Right ventricle myocardium superior (tissue), 1 donor: ENCODE results near the gene MPL. TPM values are rescaled to one million over a fixed set of nuclear protein-coding genes. Genes with fewer than 3 reads are reported as not detected.
"Not testable (repeated sequence)": the region's sequence is repeated elsewhere in the genome, so short reads cannot be mapped to it uniquely, and the experiment has no call there.

ENCODE experiments used
- ATAC-seq: fragments of 200-7000 bp; cut with Tn5 transposase; one replicate; pipeline ENCODE4 v1.9.1; 2020; ENCODE audit warnings: mild to moderate bottlenecking; ENCODE audit not compliant: poor library complexity
- DNase-seq: peaks from one replicate; pipeline ENCODE4 v3.0.0-alpha.2; 2020
- intact Hi-C: fragments of 100-400 bp; cut with DNase I; formaldehyde crosslinking; loops from one replicate; pipeline ENCODE4 v1.11.2; 2022
- microRNA-seq: library from miRNA; unstranded; fragments of <30 nt; microRNA quantifications from one replicate; pipeline ENCODE4 v1.2.0, GENCODE V29; 2020
- total RNA-seq: library from RNA; stranded (reverse); fragmentation: NEBNext Ultra II Directional; extraction: Animal tissue kit (Norgen Biotek cat#: 25700); gene quantifications from one replicate; pipeline ENCODE4 v1.2.1, GENCODE V29; 2021
- donor health status: DM: no; HTN: yes; CAD: no; lungs with severe emphysema.

MPL gene
- total RNA-seq, 1 donor from 2014 or later = 0.40 TPM

- intact Hi-C loops = no loop called here
- DNase-seq (no peak), ATAC-seq (no peak)
These were observed 51.0 kb downstream of the MPL start for GRCh38 chr1:43388613-43389012.

- ATAC-seq = peak; percentile 100
- intact Hi-C loops = no loop called here
- DNase-seq = peak; percentile 98
These were observed 52.0 kb downstream of the MPL start, which contains the start of the genes MED8 and SZT2 for GRCh38 chr1:43389326-43390313. TSS of gene MED8 (minus strand) at chr1:43389800. CDS start at chr1:43389764, 36 bp downstream. TSS of gene SZT2 (plus strand) at chr1:43389899. CDS start at chr1:43389969, 70 bp downstream.

- ATAC-seq (no peak), DNase-seq (no peak)
- intact Hi-C loops = no loop called here
These were observed 55.1 kb downstream of the MPL start for GRCh38 chr1:43392702-43393101.

- DNase-seq = no peak
- intact Hi-C loops = no loop called here
- no peak for ATAC-seq
These were observed 57.9 kb downstream of the MPL start for GRCh38 chr1:43395523-43395922.

- ATAC-seq (no peak), DNase-seq (no peak)
- intact Hi-C loops = no loop called here
These were observed 58.4 kb downstream of the MPL start for GRCh38 chr1:43396059-43396458.

- intact Hi-C loops = no loop called here
- DNase-seq = no peak
- ATAC-seq = no peak
These were observed 60.6 kb downstream of the MPL start for GRCh38 chr1:43398227-43398626.

GRCh38 chr1:43400441-43400840, 62.8 kb downstream of the MPL start:
- ATAC-seq, intact Hi-C loops, DNase-seq: not testable (repeated sequence)

GRCh38 chr1:43402089-43402865, 64.7 kb downstream of the MPL start:
- intact Hi-C loops = no loop called here
- ATAC-seq (no peak), DNase-seq (no peak)

Small RNAs within 50 kb of the gene (microRNA-seq; reads per million reads assigned to microRNA genes)
- gene MIR6734 = not detected

Other genes with a start within 250 kb of the MPL start
- 28.4 TPM for gene EBNA1BP2, start 165.5 kb upstream of the MPL start, total RNA-seq
- gene CFAP57, start 165.5 kb upstream of the MPL start, total RNA-seq = not detected
- not detected for gene TMEM125, start 67.8 kb upstream of the MPL start, total RNA-seq
- not detected for gene C1orf210, start 52.2 kb upstream of the MPL start, total RNA-seq
- gene TIE1, start 36.8 kb upstream of the MPL start, total RNA-seq = 18.5 TPM
- 0.83 TPM for gene CDC20, start 21.2 kb downstream of the MPL start, total RNA-seq
- gene ELOVL1, start 30.2 kb downstream of the MPL start, total RNA-seq = 29.3 TPM
- gene MED8, start 52.0 kb downstream of the MPL start, total RNA-seq = 16.5 TPM
- gene SZT2, start 52.1 kb downstream of the MPL start, total RNA-seq = 26.8 TPM
- gene HYI, start 116.1 kb downstream of the MPL start, total RNA-seq = 20.1 TPM
- 4.2 TPM for gene PTPRF, start 193.1 kb downstream of the MPL start, total RNA-seq